HTR-8/SVneo (cell line): Measurements from ENCODE around the gene LCE1A.

Experiments used
- DNase-seq: peaks from one replicate; pipeline ENCODE4 v3.0.0; 2011; ENCODE audit warnings: low spot score, mixed read lengths; ENCODE audit not compliant: insufficient read length
- FAIRE-seq: peaks from 2 replicates; lab custom pipeline; 2011; peaks lifted over from hg19 to GRCh38; lab: Jason Lieb, UNC

LCE1A gene

DNA sequence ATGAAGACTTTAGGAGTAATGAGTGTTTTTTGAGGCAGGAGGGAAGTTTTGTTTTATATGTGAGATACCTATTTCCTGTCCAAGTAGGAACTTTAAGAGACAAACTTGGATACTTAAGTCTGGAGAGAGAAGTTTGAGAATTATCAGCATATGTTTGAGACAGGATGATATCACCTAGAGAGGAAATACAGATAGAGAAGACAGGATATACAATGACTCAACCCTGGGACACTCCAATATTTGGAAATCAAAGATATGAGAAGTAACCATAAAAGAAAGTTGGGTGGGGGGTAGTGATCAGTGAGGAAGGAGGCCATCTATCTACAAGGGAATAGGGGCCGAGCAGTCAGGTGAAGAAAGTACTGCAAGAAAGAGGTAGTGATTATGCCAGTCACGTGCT, 39.0 kb downstream of the LCE1A start:
- FAIRE-seq (no peak), DNase-seq (no peak)

DNA sequence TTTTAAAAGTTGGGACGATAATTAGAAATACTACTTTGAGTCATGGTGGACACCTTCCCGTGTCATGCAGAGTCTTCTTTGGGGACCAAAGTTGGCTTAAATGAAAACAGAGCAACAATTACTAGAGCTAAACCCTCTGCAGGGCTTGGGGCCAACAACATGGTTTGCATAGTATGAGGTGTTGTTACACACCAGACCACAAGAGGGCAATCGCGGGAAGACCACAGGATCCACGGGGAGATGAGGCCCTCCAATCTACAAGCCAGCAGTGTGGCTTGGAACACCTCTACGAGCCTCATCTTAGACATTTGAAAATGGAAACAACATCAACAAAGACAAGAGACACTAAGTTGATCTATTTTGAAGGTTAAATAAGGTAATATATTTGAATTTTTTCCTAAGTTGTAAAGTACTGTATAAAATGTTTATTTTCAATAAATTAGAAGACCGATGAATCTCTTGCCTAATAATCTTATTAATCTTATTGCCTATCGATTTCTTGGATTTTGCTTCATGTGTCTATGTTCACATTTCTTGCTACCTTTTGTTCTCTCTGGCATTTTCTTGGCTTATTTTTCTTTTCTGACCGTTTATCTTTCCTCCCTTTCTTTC, 42.6 kb downstream of the LCE1A start:
- no peak for FAIRE-seq
- peak; percentile 36 for DNase-seq

DNA sequence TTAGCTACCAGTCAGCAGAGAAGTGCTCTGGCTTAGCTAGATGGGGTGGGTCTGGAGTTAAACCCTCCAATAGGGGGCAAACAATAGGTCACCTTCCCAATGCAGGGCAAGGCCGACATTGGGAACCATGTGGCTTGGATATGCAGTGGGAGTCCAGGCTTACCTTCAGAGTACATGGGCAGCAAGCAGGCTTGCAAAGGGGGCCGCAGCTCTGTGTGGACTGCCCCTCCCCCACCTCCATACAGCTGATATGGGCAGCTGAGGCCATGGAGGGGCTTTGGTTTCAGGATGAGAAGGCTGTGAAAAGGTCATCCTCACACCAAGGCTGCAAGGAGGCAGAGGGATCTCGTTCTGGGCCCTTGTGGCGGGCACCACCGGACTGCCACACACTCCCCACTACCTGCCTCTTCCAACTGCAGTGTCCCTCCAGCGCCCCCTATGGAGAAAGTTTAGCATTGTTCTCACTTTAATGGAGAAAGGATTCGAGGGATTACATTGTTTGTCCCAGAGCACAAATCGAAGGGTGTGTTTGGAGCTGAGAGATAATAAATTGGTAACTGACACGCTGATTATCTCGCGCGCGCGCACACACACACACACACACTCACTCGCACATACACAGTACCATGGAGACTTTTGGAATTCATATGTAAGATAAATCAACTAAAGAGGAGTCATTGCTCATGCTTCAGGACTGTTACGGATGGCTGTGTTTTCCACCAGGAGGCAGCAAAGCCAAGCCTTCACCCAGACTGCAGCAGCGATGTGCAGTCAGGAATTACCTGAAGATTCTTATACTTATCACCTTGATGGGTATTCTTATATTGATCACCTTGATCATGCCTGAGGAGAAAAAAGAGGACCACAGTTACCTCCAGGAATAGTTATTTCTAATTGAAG, 43.8 kb downstream of the LCE1A start:
- DNase-seq (peak; percentile 6), FAIRE-seq (no peak)

DNA sequence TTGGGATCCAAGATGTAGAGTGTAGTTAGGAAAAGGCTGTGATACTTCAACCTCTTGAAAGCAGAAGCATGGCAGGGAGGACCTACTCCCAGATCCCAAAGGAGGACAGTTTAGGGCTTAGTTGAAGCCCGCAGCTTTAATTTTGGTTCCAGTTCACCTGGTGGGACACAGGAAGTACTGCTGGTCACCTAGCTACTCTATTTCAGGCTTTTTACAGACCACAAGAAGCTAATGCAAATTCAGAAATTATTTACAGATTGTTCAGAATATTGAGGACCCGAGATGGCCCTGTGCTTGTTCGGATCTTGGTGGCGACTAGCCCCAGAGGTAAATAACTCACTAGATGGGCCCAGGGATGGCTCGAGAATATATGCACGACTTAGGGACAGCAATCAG, 44.5 kb downstream of the LCE1A start:
- DNase-seq (no peak), FAIRE-seq (no peak)

DNA sequence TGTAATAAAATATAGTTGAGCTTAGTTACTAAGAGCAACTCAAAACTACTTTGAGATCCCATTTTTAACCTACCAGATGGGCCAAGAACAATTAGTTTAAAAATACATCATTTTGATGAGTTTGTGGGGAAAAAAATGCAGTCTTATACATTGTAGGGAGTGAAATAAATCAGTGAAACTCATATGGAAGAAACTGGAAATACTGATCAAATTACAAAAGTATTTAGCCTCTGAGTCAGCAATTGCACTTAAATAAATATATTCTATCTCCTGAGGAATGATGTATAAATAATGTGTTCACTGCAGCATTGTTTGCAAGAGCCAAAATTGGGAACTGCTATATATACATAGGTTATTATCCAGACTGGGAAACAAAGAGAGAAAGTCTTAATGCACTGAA, 46.2 kb downstream of the LCE1A start:
- no peak for FAIRE-seq
- no peak for DNase-seq

DNA sequence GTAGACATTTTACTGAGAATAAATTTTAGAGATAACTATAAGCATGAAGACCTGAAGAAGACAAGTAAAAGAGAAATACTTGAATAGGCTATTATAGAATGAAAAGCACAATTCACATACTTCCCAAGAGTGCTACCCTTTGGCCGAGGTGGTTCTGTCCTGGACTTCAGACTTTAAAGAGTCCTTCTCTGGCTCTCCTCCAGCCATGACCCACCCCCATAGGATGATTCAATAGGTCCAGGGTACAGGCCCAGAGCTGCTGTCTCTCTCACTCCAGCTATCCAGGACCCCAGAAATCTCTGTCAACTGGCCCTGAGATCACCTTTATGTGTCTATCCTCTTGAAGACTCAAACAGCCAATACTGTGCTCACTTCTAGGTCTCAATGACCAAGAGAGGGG, 49.6 kb downstream of the LCE1A start:
- FAIRE-seq (no peak), DNase-seq (no peak)
